ENCODE measurements around the gene KCNMB4.

DNA sequence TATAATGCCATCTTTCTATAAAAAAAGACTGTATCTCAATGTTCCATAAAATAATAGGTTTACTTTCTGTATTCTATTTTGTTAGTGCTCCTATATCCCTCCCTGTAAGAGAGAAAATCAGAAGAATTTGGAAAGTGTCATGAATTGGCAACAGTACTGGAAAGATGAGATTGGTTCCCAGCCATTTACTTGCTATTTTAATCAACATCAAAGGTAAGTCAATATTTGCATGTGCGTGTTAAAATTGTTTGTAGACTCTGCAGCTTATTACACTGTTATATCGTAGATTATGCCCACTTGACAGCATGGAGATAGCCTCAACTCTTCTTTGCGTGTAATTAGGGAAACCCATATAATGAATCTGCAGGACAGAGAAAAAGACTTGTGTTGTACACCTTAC is 34.0 kb downstream of the KCNMB4 start:
- TF ChIP-seq GATA2 (IDR thresholded peaks at IDR 0.05; ENCODE audit: low read depth, low read length) (no peak), GATA3 (IDR thresholded peaks at IDR 0.05; ENCODE audit: low read depth, low read length) (no peak)

Data from SH-SY5Y (cell line).